Activated CD4-positive, alpha-beta T cell treated with anti-CD3 and anti-CD28 coated beads, Interleukin-2, amount 10 ng/mL, durations not matched to agents 24 days and 14 days (primary cell): Measurements from ENCODE around the gene PLB1. TPM values are rescaled to one million over a fixed set of nuclear protein-coding genes. Genes with fewer than 3 reads are reported as not detected.
"Not testable (repeated sequence)": the region's sequence is repeated elsewhere in the genome, so short reads cannot be mapped to it uniquely, and the experiment has no call there.

Experiments used
- DNase-seq: peaks from one replicate; pipeline ENCODE4 v3.0.0; 2022
- H3K27ac Mint-ChIP-seq: one replicate; pipeline ENCODE4 v1.8.0; 2022; ENCODE audit warnings: mild to moderate bottlenecking, mixed read lengths
- H3K27me3 Mint-ChIP-seq: one replicate; pipeline ENCODE4 v1.8.0; 2022; ENCODE audit warnings: mixed read lengths
- H3K36me3 Mint-ChIP-seq: one replicate; pipeline ENCODE4 v1.8.0; 2022; ENCODE audit warnings: low read depth, mild to moderate bottlenecking, mixed read lengths
- H3K4me1 Mint-ChIP-seq: one replicate; pipeline ENCODE4 v1.8.0; 2021; ENCODE audit warnings: mixed read lengths
- H3K4me3 Mint-ChIP-seq: one replicate; pipeline ENCODE4 v1.8.0; 2022; ENCODE audit warnings: mild to moderate bottlenecking, moderate library complexity, mixed read lengths
- H3K9me3 Mint-ChIP-seq: one replicate; pipeline ENCODE4 v1.8.0; 2021; ENCODE audit warnings: mixed read lengths
- intact Hi-C: fragments of 100-400 bp; cut with micrococcal nuclease; formaldehyde crosslinking; loops from one replicate; pipeline ENCODE4 v1.15.1; 2023
- total RNA-seq: library from RNA; stranded (reverse); gene quantifications from 2 replicates; pipeline ENCODE4 v1.2.3, GENCODE V29; 2022

The PLB1 gene
- total RNA-seq, 1 donor from 2014 or later, result 0.63 TPM

- H3K27me3 Mint-ChIP-seq, result peaks cover 2% of the 10 kb centered on the region
- H3K36me3 Mint-ChIP-seq, result no peaks in the 10 kb centered on the region
- no peak for DNase-seq
- H3K9me3 Mint-ChIP-seq, result peaks cover 5% of the 10 kb centered on the region
- H3K4me1 Mint-ChIP-seq, result peaks cover 38% of the 10 kb centered on the region
- no peak overlapping the region for H3K4me3 Mint-ChIP-seq
- intact Hi-C loops, result no loop called here
- no peak overlapping the region for H3K27ac Mint-ChIP-seq
Observed at GRCh38 chr2:28653892-28654662, 158.2 kb downstream of the PLB1 start.

GRCh38 chr2:28654663-28655320 is 158.9 kb downstream of the PLB1 start:
- intact Hi-C loops, result no loop called here
- Mint-ChIP-seq H3K4me3 (no peak overlapping the region), H3K36me3 (no peaks in the 10 kb centered on the region), H3K27me3 (peaks cover 2% of the 10 kb centered on the region), H3K27ac (no peak overlapping the region), H3K4me1 (peaks cover 32% of the 10 kb centered on the region), H3K9me3 (peaks cover 5% of the 10 kb centered on the region)
- no peak for DNase-seq

DNA sequence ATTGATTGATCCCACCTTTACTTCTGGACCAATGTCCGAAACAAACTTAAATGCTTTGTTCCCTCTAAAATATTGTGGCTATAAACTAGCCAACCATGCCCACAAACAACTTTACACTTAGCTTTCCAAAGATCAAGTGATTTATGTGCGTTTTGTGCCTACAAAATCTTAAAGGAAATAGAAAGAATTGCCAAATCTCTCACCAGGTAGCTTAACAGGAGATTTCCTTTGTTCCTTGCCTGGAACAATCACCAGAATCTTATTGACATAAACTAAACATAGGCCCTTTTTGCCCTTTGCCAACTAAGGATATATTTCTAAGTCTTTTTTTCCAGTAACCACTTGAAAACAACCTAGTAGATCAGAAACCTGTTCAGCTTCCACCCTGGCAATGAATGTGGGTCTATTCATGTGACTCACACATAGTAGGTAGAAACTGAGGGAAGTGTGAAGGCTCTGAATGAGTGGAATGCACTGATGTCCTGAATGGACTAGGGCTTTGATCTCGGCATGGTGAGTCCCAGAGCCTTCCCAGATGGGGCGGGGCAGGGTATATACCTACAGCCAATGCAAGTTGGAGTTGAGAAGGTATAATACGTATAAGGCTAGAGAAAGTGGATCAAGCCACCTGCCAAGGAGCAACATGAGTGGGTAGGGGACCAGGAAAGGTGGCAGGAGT is 161.2 kb downstream of the PLB1 start:
- Mint-ChIP-seq H3K4me3 (no peak overlapping the region), H3K36me3 (no peaks in the 10 kb centered on the region), H3K4me1 (peaks cover 23% of the 10 kb centered on the region), H3K27ac (peak overlapping the region; percentile 72), H3K9me3 (peaks cover 5% of the 10 kb centered on the region), H3K27me3 (peaks cover 2% of the 10 kb centered on the region)
- no peak for DNase-seq
- intact Hi-C loops, result no loop called here

- H3K36me3 Mint-ChIP-seq, result no peaks in the 10 kb centered on the region
Observed at GRCh38 chr2:28658369-28658768, 162.5 kb downstream of the PLB1 start.

DNA sequence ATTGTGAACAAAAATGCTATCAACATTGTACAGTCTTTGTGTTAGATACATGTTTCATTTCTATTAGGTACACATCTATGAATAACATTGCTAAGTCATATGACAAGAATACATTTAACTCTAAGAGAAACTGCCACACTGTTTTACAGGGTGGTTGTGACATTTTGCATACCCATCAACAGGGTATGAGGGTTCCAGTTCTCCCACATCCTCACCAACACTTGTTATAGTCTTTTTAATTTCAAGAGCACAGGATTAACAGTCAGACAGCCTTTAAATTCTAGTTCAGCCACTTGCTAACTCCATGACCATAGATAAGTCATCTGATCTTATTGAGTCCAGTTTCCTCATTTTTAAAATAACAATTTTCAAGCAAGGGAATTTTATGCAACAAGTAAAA is 163.3 kb downstream of the PLB1 start:
- Mint-ChIP-seq H3K4me3 (no peak overlapping the region), H3K9me3 (peaks cover 5% of the 10 kb centered on the region), H3K36me3 (no peaks in the 10 kb centered on the region), H3K27me3 (peaks cover 2% of the 10 kb centered on the region), H3K27ac (no peak overlapping the region), H3K4me1 (peaks cover 22% of the 10 kb centered on the region)
- intact Hi-C loops, result no loop called here
- no peak for DNase-seq

More at GRCh38 chr2:28658369-28658768, 162.5 kb downstream of the PLB1 start:
- Mint-ChIP-seq H3K4me1 (peaks cover 22% of the 10 kb centered on the region), H3K27me3 (peaks cover 2% of the 10 kb centered on the region), H3K27ac (no peak overlapping the region), H3K4me3 (no peak overlapping the region), H3K9me3 (peaks cover 5% of the 10 kb centered on the region)
- DNase-seq, result no peak
- intact Hi-C loops, result no loop called here

- no peak for DNase-seq
- H3K4me3 Mint-ChIP-seq, result no peak overlapping the region
- H3K27ac Mint-ChIP-seq, result no peak overlapping the region
- peaks cover 2% of the 10 kb centered on the region for H3K27me3 Mint-ChIP-seq
- H3K4me1 Mint-ChIP-seq, result peaks cover 14% of the 10 kb centered on the region
- intact Hi-C loops, result no loop called here
- H3K9me3 Mint-ChIP-seq, result peaks cover 5% of the 10 kb centered on the region
- H3K36me3 Mint-ChIP-seq, result no peaks in the 10 kb centered on the region
Observed at GRCh38 chr2:28661589-28662001, 165.7 kb downstream of the PLB1 start.

- peaks cover 5% of the 10 kb centered on the region for H3K9me3 Mint-ChIP-seq
- no peak overlapping the region for H3K27ac Mint-ChIP-seq
- intact Hi-C loops, result no loop called here
- H3K36me3 Mint-ChIP-seq, result no peaks in the 10 kb centered on the region
- peaks cover 10% of the 10 kb centered on the region for H3K4me1 Mint-ChIP-seq
- no peak for DNase-seq
- no peak overlapping the region for H3K4me3 Mint-ChIP-seq
- peaks cover 2% of the 10 kb centered on the region for H3K27me3 Mint-ChIP-seq
Observed at GRCh38 chr2:28662044-28662443, 166.2 kb downstream of the PLB1 start.

GRCh38 chr2:28662468-28663181 is 166.8 kb downstream of the PLB1 start:
- no peak overlapping the region for H3K4me3 Mint-ChIP-seq
- intact Hi-C loops, result no loop called here
- no peak overlapping the region for H3K27ac Mint-ChIP-seq
- no peaks in the 10 kb centered on the region for H3K27me3 Mint-ChIP-seq
- peaks cover 4% of the 10 kb centered on the region for H3K4me1 Mint-ChIP-seq
- peaks cover 6% of the 10 kb centered on the region for H3K9me3 Mint-ChIP-seq
- H3K36me3 Mint-ChIP-seq, result no peaks in the 10 kb centered on the region
- DNase-seq, result no peak

DNA sequence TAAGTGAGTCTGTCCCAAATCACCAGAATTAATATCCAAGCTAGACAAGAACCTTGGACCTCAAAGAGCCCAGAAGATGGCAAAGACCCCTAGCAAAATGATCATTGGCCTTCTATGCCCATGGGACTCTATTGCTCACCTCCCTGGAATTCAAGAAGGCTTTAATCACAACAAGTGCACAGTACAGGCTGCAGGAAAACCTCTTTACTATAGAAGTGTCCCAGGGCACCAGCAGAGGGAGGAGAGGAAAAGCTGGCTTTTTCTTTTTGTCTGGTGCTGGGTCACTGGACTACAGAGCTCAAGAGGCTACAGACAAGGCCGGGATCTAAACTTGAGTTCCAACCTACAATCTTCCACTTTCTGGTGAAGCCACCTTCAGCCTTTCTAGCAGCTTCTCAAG is 167.5 kb downstream of the PLB1 start:
- Mint-ChIP-seq H3K4me3 (no peak overlapping the region), H3K9me3 (peaks cover 7% of the 10 kb centered on the region), H3K4me1 (peaks cover 4% of the 10 kb centered on the region), H3K27me3 (no peaks in the 10 kb centered on the region), H3K27ac (no peak overlapping the region), H3K36me3 (no peaks in the 10 kb centered on the region)
- intact Hi-C loops, result no loop called here
- no peak for DNase-seq

DNA sequence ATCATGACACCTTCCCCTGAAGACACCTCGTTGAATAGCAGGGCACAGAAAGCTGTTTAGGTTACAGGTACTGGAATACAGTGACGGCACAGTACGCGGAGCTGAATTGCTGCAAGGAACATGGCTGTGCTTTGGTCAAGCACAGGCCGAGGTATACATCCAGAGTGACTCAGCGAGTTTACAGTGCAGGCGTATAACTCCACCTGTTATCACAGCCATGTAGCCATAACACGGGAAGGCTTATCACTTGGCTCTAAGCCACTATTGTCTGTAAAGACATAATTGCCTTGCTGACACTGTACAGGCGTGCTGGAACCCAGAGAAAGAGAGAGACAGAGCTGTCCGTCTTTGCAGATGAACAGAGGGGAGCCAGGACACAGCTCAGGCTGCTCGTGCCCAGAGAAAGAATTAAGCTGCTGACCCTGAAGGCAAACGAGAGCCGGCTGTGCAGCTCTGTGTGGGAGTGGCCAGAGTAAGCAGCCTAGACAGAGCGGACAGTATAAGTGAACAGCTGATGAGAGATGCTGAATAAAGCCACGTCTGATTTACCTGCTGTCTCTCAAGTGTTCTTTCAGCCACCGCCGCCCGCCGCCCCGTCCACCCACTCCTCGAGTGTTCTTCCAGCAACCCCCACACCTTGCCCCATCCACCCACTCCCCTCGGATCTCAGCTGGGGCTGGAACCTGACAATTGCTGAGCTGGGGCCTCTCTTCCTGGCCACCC is 168.4 kb downstream of the PLB1 start:
- no peaks in the 10 kb centered on the region for H3K27me3 Mint-ChIP-seq
- no peak overlapping the region for H3K27ac Mint-ChIP-seq
- peaks cover 3% of the 10 kb centered on the region for H3K4me1 Mint-ChIP-seq
- DNase-seq, result no peak
- no peak overlapping the region for H3K4me3 Mint-ChIP-seq
- intact Hi-C loops, result no loop called here
- H3K36me3 Mint-ChIP-seq, result no peaks in the 10 kb centered on the region
- peaks cover 7% of the 10 kb centered on the region for H3K9me3 Mint-ChIP-seq

- intact Hi-C loops, result no loop called here
- Mint-ChIP-seq H3K4me3 (no peak overlapping the region), H3K27ac (no peak overlapping the region), H3K27me3 (no peaks in the 10 kb centered on the region), H3K4me1 (peaks cover 3% of the 10 kb centered on the region), H3K9me3 (peaks cover 7% of the 10 kb centered on the region), H3K36me3 (no peaks in the 10 kb centered on the region)
- no peak for DNase-seq
Observed at GRCh38 chr2:28665041-28665704, 169.3 kb downstream of the PLB1 start.

GRCh38 chr2:28665811-28666377 is 170.0 kb downstream of the PLB1 start:
- H3K27ac Mint-ChIP-seq, intact Hi-C loops, H3K27me3 Mint-ChIP-seq, H3K4me1 Mint-ChIP-seq, H3K9me3 Mint-ChIP-seq, H3K4me3 Mint-ChIP-seq, H3K36me3 Mint-ChIP-seq, DNase-seq: not testable (repeated sequence)
